HepG2 (cell line): ENCODE measurements around the gene MED13.

Source experiments
- BCLAF1 ChIP-seq: fragments of 450-650 bp; IDR thresholded peaks from 2 replicates; pipeline ENCODE4 v1.6.1; 2017; ENCODE audit warnings: mild to moderate bottlenecking
- EZH2 ChIP-seq: conservative IDR thresholded peaks from 2 replicates; pipeline ENCODE4 v1.6.1; 2012; ENCODE audit warnings: mild to moderate bottlenecking, low read depth, low read length, moderate library complexity
- HDAC6 ChIP-seq: fragments of 200-600 bp; sonication (generic); IDR thresholded peaks from 2 replicates; pipeline ENCODE4 v1.7.0; 2017; ENCODE audit warnings: mild to moderate bottlenecking, antibody characterized with exemption, low read length, low read depth
- NFE2L1 ChIP-seq: sonication (generic); formaldehyde crosslinking; IDR thresholded peaks from 2 replicates; pipeline ENCODE4 v1.4.0; 2020; ENCODE audit warnings: missing genetic modification reagents, mild to moderate bottlenecking, borderline replicate concordance
- PLRG1 ChIP-seq: fragments of 450-650 bp; conservative IDR thresholded peaks from 2 replicates; pipeline ENCODE4 v1.6.1; 2016
- RXRA ChIP-seq: sonication (generic); formaldehyde crosslinking; IDR thresholded peaks from 2 replicates; pipeline ENCODE4 v1.5.1; 2020; ENCODE audit warnings: missing genetic modification reagents
- SMC3 ChIP-seq: IDR thresholded peaks from 2 replicates; pipeline ENCODE4 v1.6.1; 2011; ENCODE audit warnings: low read length, improper control_type of control experiment
- TF ChIP-seq, protein P1 (sequence below): sonication (generic); formaldehyde crosslinking; IDR thresholded peaks from 2 replicates; pipeline ENCODE4 v1.5.1; 2020; ENCODE audit warnings: missing genetic modification reagents, mild to moderate bottlenecking, borderline replicate concordance

DNA sequence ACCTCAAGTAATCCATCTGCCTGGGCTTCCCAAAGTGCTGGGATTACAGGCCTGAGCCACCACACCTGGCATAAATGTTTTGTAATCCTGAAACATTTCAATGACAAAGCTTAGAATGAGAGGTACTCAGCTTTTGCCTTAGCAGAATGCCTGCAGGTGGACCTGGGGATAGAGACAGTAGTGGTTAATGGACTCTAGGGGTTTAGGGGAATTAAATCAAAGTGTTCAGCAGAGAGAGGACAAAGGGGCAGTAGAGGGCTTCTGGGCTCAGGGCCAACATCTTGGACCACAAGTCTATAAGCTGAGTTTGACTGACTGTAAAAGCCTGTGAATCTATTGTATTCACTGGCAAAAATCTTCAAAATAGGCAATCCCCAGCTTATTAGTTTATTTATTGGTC lies 36.0 kb upstream of the MED13 start:
- TF ChIP-seq RXRA (CRISPR knock-in tag) (no peak), EZH2 (no peak), BCLAF1 (no peak), SMC3 (no peak), HDAC6 (no peak), NFE2L1 (CRISPR knock-in tag) (no peak), PLRG1 (no peak)
- TF ChIP-seq, protein P1, sequence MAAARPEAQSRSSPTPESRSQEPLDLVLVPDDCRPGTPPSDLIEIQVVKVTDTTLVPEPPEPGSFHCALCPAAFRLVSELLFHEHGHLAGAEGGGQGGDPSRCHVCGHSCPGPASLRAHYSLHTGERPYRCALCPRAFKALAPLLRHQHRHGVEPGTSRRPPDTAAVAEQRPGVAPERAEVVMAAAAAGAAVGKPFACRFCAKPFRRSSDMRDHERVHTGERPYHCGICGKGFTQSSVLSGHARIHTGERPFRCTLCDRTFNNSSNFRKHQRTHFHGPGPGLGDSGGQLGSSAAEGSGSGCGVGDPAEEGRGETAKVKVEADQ (CRISPR knock-in tag), result 0 out of 2 replicates have a peak, but pooled peaks have one; percentile 34
